ENCODE measurements around the gene DOHH. TPM values are rescaled to one million over a fixed set of nuclear protein-coding genes. Genes with fewer than 3 reads are reported as not detected.

The DOHH gene
- total RNA-seq, 4 donors from 2014 or later = 19.5 to 37.5 (median 25.8) TPM

DNA sequence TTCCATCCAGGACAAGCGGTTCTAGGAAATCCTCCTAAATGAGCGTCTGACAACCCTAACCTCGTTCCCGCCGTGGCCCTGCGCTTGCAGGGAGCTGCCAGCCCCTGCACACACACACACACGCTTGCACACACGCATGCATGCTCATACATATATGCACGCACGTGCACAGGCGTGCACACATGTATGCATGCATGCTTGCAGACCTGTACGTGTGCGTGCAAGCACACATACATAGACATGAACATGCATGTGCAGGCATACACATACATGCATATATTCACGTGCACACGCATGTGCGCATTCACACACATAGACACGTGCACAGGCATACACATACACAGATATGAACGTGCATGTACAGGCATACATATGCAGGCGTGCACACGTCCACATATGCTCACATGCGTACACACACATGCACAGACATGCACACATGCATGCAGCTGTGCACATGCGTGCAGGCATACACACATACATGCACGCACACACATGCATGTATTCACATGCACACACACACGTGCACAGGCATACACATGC, 55.7 kb downstream of the DOHH start:
- Histone ChIP-seq H3K27ac (replicated peaks in 1 of 4) (peak overlapping the region in 3 of 4 donors; percentile 71 to 91 (median 89)), H3K4me3 (no peak overlapping the region), H3K27me3 (no peaks in the 10 kb centered on the region), H3K4me1 (peaks cover 42 to 79% (median 76%) of the 10 kb centered on the region in 4 donors), H3K36me3 (peaks cover 38 to 93% (median 73%) of the 10 kb centered on the region in 4 donors), H3K9me3 (no peaks in the 10 kb centered on the region)
- 60% methylated on average over 17 of the region's 24 CpGs for WGBS
- DNase-seq (ENCODE audit: extremely low spot score) = no peak
- intact Hi-C loops (cut with DNase I) = no loop called here
- TF ChIP-seq POLR2AphosphoS5 (IDR thresholded peaks at IDR 0.05) (peak; percentile 46 to 85), EP300 (IDR thresholded peaks at IDR 0.05) (no peak), POLR2A (IDR thresholded peaks at IDR 0.05; ENCODE audit: low read depth) (no peak)
- TF ChIP-seq, protein P1, sequence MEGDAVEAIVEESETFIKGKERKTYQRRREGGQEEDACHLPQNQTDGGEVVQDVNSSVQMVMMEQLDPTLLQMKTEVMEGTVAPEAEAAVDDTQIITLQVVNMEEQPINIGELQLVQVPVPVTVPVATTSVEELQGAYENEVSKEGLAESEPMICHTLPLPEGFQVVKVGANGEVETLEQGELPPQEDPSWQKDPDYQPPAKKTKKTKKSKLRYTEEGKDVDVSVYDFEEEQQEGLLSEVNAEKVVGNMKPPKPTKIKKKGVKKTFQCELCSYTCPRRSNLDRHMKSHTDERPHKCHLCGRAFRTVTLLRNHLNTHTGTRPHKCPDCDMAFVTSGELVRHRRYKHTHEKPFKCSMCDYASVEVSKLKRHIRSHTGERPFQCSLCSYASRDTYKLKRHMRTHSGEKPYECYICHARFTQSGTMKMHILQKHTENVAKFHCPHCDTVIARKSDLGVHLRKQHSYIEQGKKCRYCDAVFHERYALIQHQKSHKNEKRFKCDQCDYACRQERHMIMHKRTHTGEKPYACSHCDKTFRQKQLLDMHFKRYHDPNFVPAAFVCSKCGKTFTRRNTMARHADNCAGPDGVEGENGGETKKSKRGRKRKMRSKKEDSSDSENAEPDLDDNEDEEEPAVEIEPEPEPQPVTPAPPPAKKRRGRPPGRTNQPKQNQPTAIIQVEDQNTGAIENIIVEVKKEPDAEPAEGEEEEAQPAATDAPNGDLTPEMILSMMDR (IDR thresholded peaks at IDR 0.05) = no peak

DNA sequence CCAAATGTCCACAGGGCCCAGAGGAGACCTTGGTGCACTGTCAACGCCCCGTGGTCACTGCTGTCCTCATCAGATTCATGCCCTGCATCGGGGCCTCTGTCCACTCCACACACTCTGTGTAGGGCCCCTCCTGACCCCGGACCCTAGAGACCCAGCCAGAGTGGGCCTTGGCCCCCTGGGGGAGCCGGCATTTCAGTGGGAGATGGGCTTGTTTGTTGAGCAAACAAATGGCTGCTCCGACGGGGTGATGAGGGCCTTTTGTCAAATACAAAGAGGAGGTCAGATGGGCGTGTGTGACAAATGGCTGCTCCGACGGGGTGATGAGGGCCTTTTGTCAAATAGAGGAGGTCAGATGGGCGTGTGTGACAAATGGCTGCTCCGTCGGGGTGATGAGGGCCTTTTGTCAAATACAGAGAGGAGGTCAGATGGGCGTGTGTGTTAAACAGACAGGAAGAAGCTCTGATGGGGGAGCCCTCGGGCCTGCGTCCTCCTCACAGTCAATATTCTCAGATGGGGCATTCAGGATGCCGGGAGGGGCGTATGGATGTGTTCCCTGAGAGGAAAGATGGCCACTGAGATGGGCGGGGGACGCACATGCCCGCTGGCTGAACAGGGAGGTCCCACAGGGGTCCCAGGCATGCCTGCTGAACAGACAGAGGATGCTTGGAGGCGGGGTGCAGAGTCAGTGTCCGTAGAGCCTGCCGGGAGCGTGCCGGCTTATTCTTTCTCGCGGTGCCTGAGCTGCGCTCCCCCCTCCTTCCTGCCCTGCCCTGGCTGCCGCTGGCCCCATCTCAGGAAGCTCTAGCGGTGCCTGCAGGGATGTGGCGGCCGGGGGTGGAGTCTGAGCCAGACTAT, 56.4 kb downstream of the DOHH start:
- WGBS = 34% methylated on average over 19 of the region's 33 CpGs
- Histone ChIP-seq H3K4me1 (peaks cover 42 to 82% (median 76%) of the 10 kb centered on the region in 4 donors), H3K4me3 (no peak overlapping the region), H3K27ac (replicated peaks in 1 of 4) (peak overlapping the region; percentile 71 to 78 (median 72)), H3K9me3 (no peaks in the 10 kb centered on the region), H3K27me3 (no peaks in the 10 kb centered on the region), H3K36me3 (peaks cover 31 to 88% (median 68%) of the 10 kb centered on the region in 4 donors)
- intact Hi-C loops (cut with DNase I) = no loop called here
- peak; percentile 87 for DNase-seq (ENCODE audit: extremely low spot score)
- TF ChIP-seq, protein P1 (IDR thresholded peaks at IDR 0.05) = peak in 1 of 3 experiments; percentile 13
- peak in 1 of 2 donors; percentile 53 for TF ChIP-seq POLR2AphosphoS5 (IDR thresholded peaks at IDR 0.05)
- no peak for TF ChIP-seq EP300 (IDR thresholded peaks at IDR 0.05)
- TF ChIP-seq POLR2A (IDR thresholded peaks at IDR 0.05; ENCODE audit: low read depth) = no peak

DNA sequence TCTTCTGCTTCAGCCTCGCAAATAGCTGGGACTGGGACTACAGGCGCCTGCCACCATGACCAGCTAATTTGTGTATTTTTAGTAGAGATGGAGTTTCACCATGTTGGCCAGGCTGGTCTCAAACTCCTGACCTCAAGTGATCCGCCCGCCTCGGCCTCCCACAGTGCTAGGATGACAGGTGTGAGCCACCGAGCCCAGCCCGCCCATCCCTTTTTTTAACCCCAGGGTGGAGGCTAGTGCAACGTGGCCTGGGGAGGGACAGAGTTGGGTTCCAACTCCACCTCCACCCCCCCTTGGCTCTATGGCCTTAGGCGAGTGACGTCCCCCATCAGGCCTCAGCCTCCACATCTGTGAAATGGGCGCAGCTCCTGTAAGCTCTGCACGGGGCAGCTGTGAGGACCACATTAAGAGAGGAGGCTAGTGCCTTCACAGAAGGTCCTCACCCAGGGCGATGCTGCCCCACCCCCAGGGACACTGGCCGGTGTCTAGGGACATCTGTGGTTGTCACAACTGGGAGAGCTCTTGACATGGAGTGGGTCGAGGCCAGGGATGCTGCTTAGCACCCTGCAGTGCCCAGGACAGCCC, 57.9 kb downstream of the DOHH start:
- intact Hi-C loops (cut with DNase I) = no loop called here
- no peak for DNase-seq (ENCODE audit: extremely low spot score)
- Histone ChIP-seq H3K36me3 (peaks cover 30 to 88% (median 67%) of the 10 kb centered on the region in 4 donors), H3K9me3 (no peaks in the 10 kb centered on the region), H3K4me3 (no peak overlapping the region), H3K4me1 (peaks cover 42 to 82% (median 74%) of the 10 kb centered on the region in 4 donors), H3K27ac (replicated peaks in 1 of 4) (peak overlapping the region; percentile 71 to 78 (median 72)), H3K27me3 (no peaks in the 10 kb centered on the region)
- TF ChIP-seq EP300 (IDR thresholded peaks at IDR 0.05) = no peak
- TF ChIP-seq, protein P1 (IDR thresholded peaks at IDR 0.05) = no peak
- no peak for TF ChIP-seq POLR2AphosphoS5 (IDR thresholded peaks at IDR 0.05)
- no peak for TF ChIP-seq POLR2A (IDR thresholded peaks at IDR 0.05; ENCODE audit: low read depth)
- 96% methylated on average over 9 of the region's 15 CpGs for WGBS

DNA sequence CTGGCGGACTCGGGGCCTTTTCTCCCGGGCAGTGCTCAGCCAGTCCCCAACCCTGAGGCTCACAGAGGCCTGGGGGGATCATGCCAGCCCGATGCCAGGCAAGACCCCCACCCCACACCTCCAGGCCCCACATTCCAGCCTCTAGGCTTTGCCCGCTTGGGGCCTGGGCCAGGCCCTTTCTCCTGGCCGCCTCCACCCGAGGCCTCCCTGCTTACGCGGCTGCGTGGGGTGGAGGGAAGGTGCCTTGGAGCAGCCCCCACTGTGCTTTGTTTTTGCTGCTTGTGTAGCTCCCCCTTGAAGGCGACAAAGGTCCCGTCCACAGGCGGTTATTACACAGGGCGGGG, 58.5 kb downstream of the DOHH start:
- intact Hi-C loops (cut with DNase I) = no loop called here
- Histone ChIP-seq H3K4me3 (no peak overlapping the region), H3K4me1 (peaks cover 42 to 77% (median 68%) of the 10 kb centered on the region in 4 donors), H3K27me3 (no peaks in the 10 kb centered on the region), H3K36me3 (peaks cover 31 to 89% (median 70%) of the 10 kb centered on the region in 4 donors), H3K27ac (replicated peaks in 1 of 4) (peak overlapping the region; percentile 71 to 78 (median 72)), H3K9me3 (no peaks in the 10 kb centered on the region)
- 69% methylated on average over 14 of the region's 14 CpGs for WGBS
- no peak for TF ChIP-seq POLR2A (IDR thresholded peaks at IDR 0.05; ENCODE audit: low read depth)
- no peak for TF ChIP-seq EP300 (IDR thresholded peaks at IDR 0.05)
- DNase-seq (ENCODE audit: extremely low spot score) = no peak

All from esophagus muscularis mucosa (tissue), 4 donors.